ENCODE data around the gene AZIN2.
A peak's percentile ranks its signal among the peaks of the same experiment; 100 is the strongest.

Gene AZIN2

GRCh38 chr1:33093004-33093403 lies 12.1 kb downstream of the AZIN2 start:
- Histone ChIP-seq H3K36me3 (ENCODE audit: insufficient read depth, low read length) (no peaks in the 10 kb centered on the region), H3K9me2 (ENCODE audit: low read depth, low read length) (no peaks in the 10 kb centered on the region), H3K4me3 (ENCODE audit: low read depth, low read length, poor library complexity, severe bottlenecking) (no peak overlapping the region), H3K27ac (ENCODE audit: low read depth, low read length, poor library complexity, severe bottlenecking) (no peak overlapping the region), H3F3A (ENCODE audit: insufficient read depth, low read length) (no peaks in the 10 kb centered on the region), H3K4me1 (ENCODE audit: insufficient read depth, low read length, severe bottlenecking) (no peaks in the 10 kb centered on the region), H3K79me2 (ENCODE audit: insufficient read depth, low read length) (no peaks in the 10 kb centered on the region), H3K4me2 (ENCODE audit: low read length) (no peak overlapping the region), H4K20me1 (ENCODE audit: insufficient read depth, low read length) (no peaks in the 10 kb centered on the region), H3K27me3 (ENCODE audit: insufficient read depth, low read length) (no peaks in the 10 kb centered on the region), H2AFZ (ENCODE audit: low read length) (no peak overlapping the region), H3K9me3 (ENCODE audit: low read length) (no peaks in the 10 kb centered on the region), H3K9ac (ENCODE audit: low read length) (no peak overlapping the region)
- TF ChIP-seq CTCF (IDR thresholded peaks at IDR 0.05; ENCODE audit: low read length) (no peak), EZH2 (IDR thresholded peaks at IDR 0.05; ENCODE audit: borderline replicate concordance, low read length) (no peak)

GRCh38 chr1:33094486-33094885 lies 13.5 kb downstream of the AZIN2 start:
- Histone ChIP-seq H3K36me3 (ENCODE audit: insufficient read depth, low read length) (no peaks in the 10 kb centered on the region), H3K9me2 (ENCODE audit: low read depth, low read length) (no peaks in the 10 kb centered on the region), H3K9me3 (ENCODE audit: low read length) (no peaks in the 10 kb centered on the region), H4K20me1 (ENCODE audit: insufficient read depth, low read length) (no peaks in the 10 kb centered on the region), H3K79me2 (ENCODE audit: insufficient read depth, low read length) (no peaks in the 10 kb centered on the region), H3K4me3 (ENCODE audit: low read depth, low read length, poor library complexity, severe bottlenecking) (no peak overlapping the region), H3K27me3 (ENCODE audit: insufficient read depth, low read length) (no peaks in the 10 kb centered on the region), H3F3A (ENCODE audit: insufficient read depth, low read length) (no peaks in the 10 kb centered on the region), H3K4me1 (ENCODE audit: insufficient read depth, low read length, severe bottlenecking) (no peaks in the 10 kb centered on the region), H3K9ac (ENCODE audit: low read length) (no peak overlapping the region), H3K4me2 (ENCODE audit: low read length) (no peak overlapping the region), H2AFZ (ENCODE audit: low read length) (no peak overlapping the region), H3K27ac (ENCODE audit: low read depth, low read length, poor library complexity, severe bottlenecking) (no peak overlapping the region)
- no peak for TF ChIP-seq EZH2 (IDR thresholded peaks at IDR 0.05; ENCODE audit: borderline replicate concordance, low read length)
- no peak for TF ChIP-seq CTCF (IDR thresholded peaks at IDR 0.05; ENCODE audit: low read length)

GRCh38 chr1:33094971-33095604 lies 14.1 kb downstream of the AZIN2 start:
- Histone ChIP-seq H3K79me2 (ENCODE audit: insufficient read depth, low read length) (no peaks in the 10 kb centered on the region), H2AFZ (ENCODE audit: low read length) (no peak overlapping the region), H3K9me2 (ENCODE audit: low read depth, low read length) (no peaks in the 10 kb centered on the region), H3K9me3 (ENCODE audit: low read length) (no peaks in the 10 kb centered on the region), H3K36me3 (ENCODE audit: insufficient read depth, low read length) (no peaks in the 10 kb centered on the region), H3K4me2 (ENCODE audit: low read length) (no peak overlapping the region), H4K20me1 (ENCODE audit: insufficient read depth, low read length) (no peaks in the 10 kb centered on the region), H3K4me1 (ENCODE audit: insufficient read depth, low read length, severe bottlenecking) (no peaks in the 10 kb centered on the region), H3F3A (ENCODE audit: insufficient read depth, low read length) (no peaks in the 10 kb centered on the region), H3K9ac (ENCODE audit: low read length) (no peak overlapping the region), H3K27ac (ENCODE audit: low read depth, low read length, poor library complexity, severe bottlenecking) (no peak overlapping the region), H3K27me3 (ENCODE audit: insufficient read depth, low read length) (no peaks in the 10 kb centered on the region), H3K4me3 (ENCODE audit: low read depth, low read length, poor library complexity, severe bottlenecking) (no peak overlapping the region)
- TF ChIP-seq CTCF (IDR thresholded peaks at IDR 0.05; ENCODE audit: low read length), result peak; percentile 97
- TF ChIP-seq EZH2 (IDR thresholded peaks at IDR 0.05; ENCODE audit: borderline replicate concordance, low read length), result no peak
